Breast epithelium (tissue), 3 donors: ENCODE results near the gene ZNG1F.
"Not testable (repeated sequence)": the region's sequence is repeated elsewhere in the genome, so short reads cannot be mapped to it uniquely, and the experiment has no call there.

Experiments used
- CTCF ChIP-seq, 3 donors: fragments of 450-650 bp; IDR thresholded peaks; one replicate each; pipeline ENCODE4 v1.5.1; 2016 to 2017; ENCODE audit warnings: antibody characterized with exemption in 3 of 3, mild to moderate bottlenecking in 3 of 3, moderate library complexity in 3 of 3
- POLR2A ChIP-seq: fragments of 450-650 bp; IDR thresholded peaks from one replicate; pipeline ENCODE4 v1.6.1; 2016; ENCODE audit warnings: antibody characterized with exemption, mild to moderate bottlenecking, moderate library complexity
- POLR2AphosphoS5 ChIP-seq, 3 donors: sonication (generic); formaldehyde crosslinking; IDR thresholded peaks; one replicate each; pipeline ENCODE4 v1.6.1; 2017; ENCODE audit warnings: antibody characterized with exemption in 3 of 3

- TF ChIP-seq CTCF (IDR thresholded peaks at IDR 0.05); POLR2A; POLR2AphosphoS5 (IDR thresholded peaks at IDR 0.05): not testable (repeated sequence)
Observed at GRCh38 chr9:41087929-41088328, 101.2 kb downstream of the ZNG1F start.
